Measurements from ENCODE around the gene P4HTM.
A peak's percentile ranks its signal among the peaks of the same experiment; 100 is the strongest.
"Not testable (repeated sequence)": the region's sequence is repeated elsewhere in the genome, so short reads cannot be mapped to it uniquely, and the experiment has no call there.

The P4HTM gene

DNA sequence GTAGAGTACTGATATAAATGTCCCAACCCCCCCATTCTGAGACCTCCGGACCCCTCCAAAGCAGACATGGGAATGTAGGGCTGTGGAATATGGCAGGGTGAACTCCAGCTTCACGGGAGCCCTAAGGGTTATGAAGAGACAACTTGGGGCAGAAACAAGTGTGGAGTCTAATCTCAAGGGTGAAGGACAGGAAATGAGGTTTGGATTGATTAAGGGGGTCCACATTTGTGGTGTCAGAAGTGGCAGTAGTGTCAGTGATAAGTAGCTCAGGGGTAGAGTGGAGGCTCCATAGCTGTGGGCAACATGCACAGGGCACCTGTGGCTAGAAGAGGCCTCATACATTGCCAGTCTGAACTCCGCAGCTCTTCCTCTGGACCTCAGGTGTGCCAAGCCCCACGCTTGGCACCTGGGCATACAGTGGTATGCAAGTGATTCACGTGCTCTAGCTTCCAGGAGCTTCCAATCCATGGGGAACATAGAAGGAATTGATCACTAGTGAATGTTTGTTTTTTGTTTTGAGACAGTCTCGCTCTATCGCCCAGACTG lies 4.1 kb upstream of the P4HTM start:
- DNase-seq = no peak

DNA sequence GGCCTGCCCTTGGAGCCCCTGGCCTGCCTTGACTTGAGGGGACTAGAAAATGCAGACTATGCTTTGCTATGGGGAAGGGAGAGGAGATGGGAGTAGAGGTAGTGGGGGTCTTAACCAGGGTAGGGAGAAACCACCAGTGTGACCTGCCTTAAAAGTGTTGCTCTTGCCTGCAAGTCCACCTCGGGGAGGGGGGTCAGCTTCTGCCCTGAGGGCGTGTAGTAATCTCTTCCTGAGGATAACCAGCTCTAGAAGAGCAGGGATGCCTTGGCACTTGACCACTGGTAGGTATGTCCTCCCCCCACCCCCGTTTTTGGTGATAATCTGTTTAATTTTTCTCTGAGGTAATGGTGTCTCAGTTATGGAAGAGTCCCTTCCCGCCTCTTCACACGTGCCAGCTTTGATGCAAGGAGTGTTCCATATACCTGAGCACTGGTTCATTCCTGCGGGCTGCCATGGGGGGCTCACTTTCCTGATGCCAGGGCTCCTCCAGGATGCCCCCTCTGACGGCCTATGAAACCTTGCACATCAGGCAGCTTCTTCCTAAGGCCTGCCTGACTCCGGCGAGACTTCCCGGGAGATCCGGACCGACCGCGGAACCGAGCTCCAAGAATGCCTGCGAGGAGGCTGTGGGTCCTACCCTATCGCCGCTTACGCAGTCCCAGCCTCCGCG lies 780 bp upstream of the P4HTM start:
- DNase-seq = no peak

- DNase-seq = peak; percentile 51
These were observed 812 bp downstream of the P4HTM start for GRCh38 chr3:48990636-48991469.

- no peak for DNase-seq
These were observed 2.0 kb downstream of the P4HTM start for GRCh38 chr3:48991851-48992545.

- no peak for DNase-seq
These were observed 3.8 kb downstream of the P4HTM start for GRCh38 chr3:48993834-48994233.

GRCh38 chr3:48996640-48997039 lies 6.6 kb downstream of the P4HTM start:
- no peak for DNase-seq

GRCh38 chr3:48997102-48997635 lies 7.1 kb downstream of the P4HTM start:
- DNase-seq = no peak

DNA sequence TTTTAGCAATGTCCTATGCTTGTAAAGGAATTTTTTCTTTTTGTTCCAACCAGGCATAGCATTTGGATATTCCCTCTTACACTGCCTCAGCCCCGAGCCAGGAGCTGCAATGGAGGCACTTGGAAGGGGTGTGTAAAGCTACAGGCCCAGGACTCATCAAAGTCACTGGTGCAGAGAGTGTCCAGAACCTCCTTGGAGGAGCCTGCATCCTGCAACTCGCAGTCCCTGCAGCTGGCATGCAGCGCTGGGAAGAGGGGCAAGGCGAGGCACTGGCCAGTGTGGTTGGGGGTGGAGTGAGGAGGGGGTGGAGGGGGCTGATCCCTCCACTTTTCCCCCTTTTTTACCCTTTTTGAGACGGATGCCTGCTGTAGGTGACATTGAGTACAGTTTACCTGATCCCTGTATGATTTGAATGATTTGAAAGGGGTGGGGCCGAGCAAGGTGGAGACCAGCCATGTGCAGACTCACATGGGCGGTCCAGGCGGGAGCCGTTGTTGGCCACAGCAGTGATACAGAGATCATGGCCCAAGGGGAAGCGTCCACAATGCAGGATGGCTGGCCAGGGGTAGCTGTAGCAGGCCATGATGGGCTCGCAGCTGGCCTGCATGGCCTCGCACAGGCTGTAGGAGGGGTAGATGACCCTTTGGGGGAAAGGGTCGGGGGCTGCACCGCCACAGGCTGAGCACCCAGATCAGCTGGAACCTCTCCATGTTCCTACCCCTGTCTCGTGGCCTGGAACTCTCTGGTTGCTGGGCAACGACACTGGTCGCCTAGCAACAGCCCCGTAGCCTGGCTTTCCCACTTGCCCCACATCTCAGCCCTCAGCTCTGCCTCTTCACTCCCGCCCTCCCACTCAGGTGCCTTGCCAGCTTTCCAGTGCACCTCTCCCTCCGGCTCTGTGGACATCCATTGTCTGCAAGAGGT lies 7.9 kb downstream of the P4HTM start:
- no peak for DNase-seq

DNA sequence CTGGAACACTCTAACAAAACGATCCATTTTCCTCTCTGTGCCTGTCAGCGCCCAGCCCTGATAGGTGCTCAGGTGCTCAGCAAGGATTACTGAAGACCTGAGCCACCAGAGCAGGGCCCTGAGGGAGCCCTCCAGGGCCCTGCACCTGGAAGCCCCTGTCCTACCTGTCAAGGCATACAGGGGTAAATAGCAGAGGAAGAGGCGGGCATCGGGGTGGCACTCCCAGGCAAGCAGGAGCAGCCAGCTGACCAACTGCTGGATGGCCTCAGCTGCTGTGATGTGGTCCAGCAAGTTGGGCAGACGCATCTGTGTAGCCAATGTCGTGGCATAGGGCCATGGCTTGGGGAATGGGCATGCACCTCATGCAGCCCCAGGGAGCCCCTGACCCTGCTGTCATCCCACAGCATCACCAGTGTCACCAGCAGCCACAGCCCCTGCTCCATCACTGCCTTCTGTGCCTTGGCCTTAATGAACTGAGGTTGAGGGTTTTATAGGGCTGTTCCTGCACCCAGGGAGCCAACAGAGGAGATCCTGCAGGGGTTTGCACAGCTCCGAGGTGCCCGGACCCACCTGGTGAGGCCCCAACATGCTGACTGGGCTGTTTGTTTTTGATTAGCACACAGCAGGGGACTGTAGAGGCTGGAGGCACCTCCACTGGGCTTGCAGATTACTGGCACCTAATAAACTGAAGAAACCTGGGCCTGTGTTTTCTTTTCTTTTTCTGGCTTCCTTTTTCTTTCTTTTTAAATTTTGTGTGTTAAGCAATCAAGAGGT lies 9.2 kb downstream of the P4HTM start:
- DNase-seq = no peak

DNA sequence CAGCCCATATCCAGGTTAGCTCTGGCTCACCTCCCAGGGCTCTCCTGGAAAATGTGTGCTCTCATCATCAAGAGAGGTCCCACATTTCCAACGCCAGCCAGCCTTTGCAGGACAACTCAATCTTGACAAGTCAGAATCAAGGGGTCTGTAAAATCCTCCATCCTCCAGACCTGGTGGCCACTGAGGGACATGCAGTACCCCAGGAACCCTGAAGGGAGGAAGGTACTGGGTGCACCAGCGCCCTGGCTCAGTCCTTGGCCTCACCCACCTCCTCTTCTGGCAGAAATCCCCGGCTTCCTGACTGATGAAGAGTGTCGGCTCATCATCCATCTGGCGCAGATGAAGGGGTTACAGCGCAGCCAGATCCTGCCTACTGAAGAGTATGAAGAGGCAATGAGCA lies 11.1 kb downstream of the P4HTM start:
- no peak for DNase-seq

DNA sequence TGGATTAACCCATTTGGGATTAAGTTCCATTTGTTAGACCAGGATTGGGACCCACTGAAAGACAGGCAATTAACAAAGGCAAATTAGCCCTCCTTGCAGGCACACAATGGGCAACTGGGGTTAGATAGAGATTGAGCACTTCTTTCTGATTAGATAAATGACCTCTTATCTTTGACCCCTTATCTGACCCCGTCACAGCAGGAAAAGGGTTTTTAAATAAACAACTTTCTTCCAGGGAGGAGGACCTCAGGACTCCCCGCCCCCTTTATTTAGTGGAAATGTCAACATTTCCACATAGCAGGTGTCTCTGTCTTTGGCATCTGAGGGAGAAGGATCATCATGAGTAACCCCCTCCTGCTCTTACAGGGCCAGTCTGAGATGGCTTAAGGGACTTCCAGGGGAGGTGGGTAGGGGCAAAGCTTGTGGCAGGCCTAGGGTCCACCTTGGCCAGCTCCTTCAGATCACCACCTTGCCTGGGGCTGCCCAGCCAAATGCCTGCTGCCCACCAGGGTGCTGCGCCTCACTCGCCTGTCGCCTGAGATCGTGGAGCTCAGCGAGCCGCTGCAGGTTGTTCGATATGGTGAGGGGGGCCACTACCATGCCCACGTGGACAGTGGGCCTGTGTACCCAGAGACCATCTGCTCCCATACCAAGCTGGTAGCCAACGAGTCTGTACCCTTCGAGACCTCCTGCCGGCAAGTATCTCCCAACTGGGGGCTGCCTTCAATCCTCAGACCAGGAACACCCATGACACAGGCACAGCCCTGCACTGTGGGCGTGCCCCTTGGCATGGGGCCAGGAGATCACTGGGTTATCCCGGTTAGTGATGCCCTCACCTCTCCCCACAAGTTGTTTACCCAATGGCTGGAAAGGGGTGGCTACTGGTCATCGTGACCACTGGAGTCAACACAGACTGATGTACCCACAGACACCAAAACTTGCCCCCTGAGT lies 14.6 kb downstream of the P4HTM start:
- no peak for DNase-seq

DNA sequence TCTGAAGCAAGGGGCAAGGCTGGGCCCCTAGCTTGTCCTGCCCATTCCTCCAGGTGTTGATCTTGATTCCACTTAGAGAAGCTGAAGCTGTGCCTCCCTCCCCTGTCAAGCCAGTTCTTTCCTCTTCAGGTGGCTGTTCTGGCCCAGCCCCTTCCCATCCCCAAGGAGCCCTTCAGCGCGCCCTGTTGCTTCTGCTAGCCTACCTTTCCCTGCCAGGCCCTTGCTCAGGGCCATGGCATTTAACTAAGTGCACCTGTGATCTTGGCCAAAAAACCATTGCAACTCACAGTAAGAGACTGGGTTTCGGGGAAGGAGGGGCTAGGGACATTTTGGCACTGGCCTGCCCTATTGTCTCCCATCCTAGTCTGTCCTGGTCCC lies 15.3 kb downstream of the P4HTM start:
- no peak for DNase-seq

DNA sequence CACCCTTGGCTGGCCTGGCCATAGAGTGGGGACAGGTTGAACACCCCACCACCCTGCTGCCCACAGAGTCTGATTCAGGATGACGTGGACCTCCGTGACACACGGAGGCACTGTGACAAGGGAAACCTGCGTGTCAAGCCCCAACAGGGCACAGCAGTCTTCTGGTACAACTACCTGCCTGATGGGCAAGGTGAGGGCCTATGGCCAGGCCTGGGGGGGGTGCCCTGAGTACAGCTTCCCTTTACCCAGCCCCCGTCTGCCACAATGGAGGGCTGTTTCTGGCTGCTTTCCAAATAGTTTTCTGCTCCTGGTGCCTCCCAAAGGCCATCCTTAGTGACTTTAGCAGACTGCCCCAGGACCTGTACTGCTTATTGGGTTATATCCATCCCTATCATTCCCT lies 16.0 kb downstream of the P4HTM start:
- DNase-seq = no peak

GRCh38 chr3:49006408-49007067 lies 16.5 kb downstream of the P4HTM start:
- DNase-seq = no peak

DNA sequence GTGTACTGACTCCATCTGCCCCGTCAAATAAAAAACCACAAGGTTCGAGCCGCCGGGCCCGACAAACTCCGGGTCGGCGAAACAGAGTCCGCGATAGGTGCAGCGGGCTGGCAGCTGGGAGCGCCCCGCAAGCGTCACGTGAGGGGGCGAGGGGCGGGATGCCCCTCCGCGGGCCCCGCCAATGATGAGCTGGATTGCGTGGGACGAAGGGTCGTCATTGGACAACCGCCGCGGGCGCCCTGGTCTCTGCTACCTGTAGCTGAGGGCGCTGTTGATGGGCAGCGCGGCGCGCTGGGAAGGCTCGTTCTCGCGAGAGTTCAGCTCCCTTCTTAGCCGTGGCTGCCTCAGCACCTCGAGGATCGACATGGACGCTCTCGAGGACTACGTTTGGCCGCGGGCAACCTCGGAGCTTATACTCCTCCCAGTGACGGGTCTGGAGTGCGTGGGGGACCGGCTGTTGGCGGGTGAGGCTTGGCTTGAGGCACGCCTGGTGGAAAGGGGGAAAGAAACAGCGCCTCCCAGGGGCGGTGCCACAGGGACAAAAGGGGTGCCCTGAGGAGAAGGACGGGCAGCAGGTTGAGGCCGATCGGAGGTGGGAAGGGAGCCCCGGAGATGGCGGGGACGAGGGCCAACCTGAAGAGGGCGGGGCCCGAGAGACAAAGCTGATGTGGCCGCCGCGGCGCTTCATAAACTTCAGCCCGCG lies 17.2 kb downstream of the P4HTM start, which contains the start of gene WDR6:
Gene WDR6 (plus strand): TSS at position 324 of the 703 bp plus-strand sequence. CDS start 41 bp downstream, at position 365.
- peak; percentile 99 for DNase-seq

DNA sequence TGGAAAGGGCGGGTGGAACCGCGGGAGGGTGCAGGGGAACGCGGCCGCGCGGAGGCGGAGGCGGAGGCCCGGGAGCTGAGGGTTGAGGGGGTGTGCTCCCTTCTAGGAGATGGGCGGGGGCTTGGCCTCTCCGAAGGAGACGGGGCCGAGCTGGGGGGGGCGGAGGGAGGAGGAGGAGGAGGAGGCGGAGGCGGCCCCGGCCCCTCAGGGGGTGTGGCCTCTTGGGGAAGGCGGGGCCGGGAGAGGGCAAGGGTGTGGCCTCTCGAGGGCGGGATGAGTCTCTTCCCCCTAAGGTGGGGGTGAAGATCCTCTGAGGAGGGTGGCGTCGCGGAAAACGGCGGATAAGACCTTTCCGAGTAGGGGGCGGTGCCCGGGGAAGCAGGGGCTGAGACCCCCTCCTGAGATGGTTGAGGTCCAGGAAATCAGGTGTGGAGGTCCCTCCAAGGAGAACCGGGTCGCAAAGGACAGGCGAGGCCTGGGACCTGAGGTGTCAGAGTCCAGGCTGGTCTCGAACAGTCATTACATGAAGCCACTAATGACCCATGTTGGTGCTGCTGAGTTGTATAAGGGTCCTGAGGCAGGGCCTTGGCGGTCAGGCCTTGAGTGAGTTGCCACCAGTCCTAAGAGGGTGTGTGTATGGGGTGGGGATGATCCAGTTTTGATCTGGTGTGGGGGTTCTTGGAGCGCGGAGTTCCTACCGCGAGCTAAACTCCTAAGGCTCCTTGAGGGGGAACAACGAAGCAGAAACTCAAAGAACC lies 17.9 kb downstream of the P4HTM start:
- DNase-seq = peak; percentile 92

DNA sequence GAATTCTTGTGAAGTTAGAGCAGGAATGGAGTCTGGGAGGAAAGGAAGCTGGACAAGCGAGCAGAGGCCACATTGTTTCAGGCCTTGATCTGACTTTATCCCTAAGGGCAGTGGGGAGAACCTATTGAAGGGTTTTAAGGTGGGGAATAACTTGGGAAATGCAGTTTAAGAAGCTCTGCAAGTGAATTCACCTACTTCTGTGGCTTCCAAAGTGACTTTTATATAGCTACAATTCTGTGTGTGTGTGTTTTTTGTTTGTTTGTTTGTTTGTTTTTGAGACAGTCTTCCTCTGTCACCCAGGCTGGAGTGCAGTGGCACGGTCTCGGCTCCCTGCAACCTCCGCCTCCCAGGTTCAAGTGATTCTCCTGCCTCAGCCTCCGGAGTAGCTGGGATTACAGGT lies 18.6 kb downstream of the P4HTM start:
- DNase-seq = not testable (repeated sequence)

DNA sequence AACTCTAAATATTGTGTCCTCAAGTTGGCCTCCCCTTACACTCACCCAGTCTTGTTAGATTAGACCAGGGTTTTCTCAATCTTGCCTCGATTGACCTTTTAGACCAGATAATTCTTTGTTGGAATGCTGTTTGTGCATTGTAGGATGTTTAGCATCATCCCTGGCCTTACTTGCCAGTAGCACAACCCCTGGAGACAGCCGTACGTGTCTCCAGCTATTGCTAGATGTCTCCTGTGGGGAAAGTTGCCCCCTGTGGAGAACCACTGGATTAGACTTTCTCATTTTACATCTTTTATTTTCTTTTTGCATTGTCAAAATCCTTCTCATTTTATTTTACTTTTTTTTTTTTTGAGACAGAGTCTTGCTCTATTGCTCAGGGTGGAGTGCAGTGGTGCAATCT lies 19.4 kb downstream of the P4HTM start:
- no peak for DNase-seq
